ENCODE data around the gene RAB44.

RAB44 gene

DNA sequence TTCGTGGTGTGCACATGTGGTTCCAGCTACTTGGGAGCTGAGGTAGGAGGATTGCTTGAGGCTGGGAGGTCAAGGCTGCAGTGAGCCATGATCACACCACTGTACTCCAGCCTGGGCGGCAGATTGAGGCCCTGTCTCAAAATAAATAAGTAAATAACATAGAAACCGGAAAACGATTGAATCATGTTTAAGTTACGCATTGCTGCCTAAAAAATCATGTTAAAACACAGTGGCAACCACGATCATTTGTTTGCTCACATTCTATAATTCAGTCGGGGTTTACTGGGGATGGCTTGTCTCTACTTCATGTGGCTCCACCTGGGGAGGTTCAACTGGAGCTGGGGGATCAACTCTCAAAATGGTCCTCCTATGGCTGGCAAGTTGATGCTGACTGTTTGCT lies 27.4 kb upstream of the RAB44 start:
- no peak for DNase-seq

DNA sequence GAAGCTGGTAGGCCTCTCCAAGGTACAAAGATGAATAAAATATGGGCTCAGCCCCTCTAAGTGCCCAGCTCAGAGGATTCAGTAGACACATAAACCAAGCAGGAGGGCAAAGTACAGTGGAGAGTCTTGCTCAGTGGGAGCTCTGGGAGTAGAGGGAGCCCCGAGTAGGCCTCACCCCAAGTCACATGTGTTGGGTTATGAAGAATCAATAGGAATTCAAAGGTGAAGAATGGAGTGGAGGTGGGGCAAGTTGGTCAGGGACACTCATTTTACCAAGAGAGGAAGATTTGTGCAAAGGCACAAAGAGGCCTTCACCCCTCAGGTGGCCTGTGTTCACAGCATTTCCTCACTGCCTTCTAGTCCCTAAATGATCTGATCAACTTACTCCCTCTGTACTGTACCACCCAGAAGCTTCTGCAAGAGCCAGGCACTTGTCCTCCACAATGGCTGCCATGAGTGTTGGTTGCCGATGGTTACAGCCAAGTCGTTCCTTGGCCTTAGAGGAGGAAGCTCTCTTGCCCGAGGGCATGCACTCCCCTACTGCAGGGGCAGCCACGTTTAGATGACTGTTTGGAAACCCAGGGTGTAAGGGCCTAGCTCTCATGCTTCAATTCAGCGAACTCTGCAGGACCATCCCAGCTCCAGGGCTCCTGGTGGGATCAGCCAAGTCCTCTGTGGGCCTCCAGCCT lies 25.8 kb upstream of the RAB44 start:
- no peak for DNase-seq

- no peak for DNase-seq
Observed at GRCh38 chr6:36673882-36674281, 23.7 kb upstream of the RAB44 start.

GRCh38 chr6:36674942-36675341 lies 22.7 kb upstream of the RAB44 start:
- DNase-seq, result no peak

DNA sequence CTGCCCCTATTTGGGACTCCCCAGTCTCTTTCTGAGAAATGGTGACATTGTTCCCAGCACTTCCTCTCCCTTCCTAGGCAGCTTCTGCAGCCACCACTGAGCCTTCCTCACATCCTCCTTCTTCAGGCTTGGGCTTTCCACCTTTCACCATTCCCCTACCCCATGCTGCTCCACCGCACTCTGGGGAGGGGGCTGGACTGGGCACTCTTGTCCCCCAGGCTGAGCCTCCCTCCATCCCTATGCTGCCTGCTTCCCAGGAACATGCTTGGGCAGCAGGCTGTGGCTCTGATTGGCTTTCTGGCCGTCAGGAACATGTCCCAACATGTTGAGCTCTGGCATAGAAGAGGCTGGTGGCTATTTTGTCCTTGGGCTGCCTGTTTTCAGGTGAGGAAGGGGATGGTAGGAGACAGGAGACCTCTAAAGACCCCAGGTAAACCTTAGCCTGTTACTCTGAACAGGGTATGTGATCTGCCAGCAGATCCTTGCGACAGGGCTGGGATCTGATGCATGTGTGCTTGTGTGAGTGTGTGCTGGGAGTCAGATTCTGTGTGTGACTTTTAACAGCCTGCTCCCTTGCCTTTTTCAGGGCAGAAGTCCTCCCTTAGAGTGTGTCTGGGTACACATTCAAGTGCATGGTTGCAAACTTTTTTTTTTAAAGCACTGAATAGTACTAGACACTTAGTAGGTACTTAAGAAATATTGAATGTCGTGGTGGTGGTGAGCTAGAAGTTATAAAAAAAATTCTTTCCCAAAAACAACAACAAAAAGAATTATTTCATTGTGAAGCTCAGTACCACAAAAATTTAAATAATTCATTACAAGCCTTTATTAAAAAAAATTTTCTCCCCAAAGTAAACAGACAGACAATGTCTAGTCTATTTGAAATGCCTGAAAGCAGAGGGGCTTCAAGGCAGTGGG lies 21.2 kb upstream of the RAB44 start:
- no peak for DNase-seq

GRCh38 chr6:36677059-36677749 lies 20.4 kb upstream of the RAB44 start:
- no peak for DNase-seq

DNA sequence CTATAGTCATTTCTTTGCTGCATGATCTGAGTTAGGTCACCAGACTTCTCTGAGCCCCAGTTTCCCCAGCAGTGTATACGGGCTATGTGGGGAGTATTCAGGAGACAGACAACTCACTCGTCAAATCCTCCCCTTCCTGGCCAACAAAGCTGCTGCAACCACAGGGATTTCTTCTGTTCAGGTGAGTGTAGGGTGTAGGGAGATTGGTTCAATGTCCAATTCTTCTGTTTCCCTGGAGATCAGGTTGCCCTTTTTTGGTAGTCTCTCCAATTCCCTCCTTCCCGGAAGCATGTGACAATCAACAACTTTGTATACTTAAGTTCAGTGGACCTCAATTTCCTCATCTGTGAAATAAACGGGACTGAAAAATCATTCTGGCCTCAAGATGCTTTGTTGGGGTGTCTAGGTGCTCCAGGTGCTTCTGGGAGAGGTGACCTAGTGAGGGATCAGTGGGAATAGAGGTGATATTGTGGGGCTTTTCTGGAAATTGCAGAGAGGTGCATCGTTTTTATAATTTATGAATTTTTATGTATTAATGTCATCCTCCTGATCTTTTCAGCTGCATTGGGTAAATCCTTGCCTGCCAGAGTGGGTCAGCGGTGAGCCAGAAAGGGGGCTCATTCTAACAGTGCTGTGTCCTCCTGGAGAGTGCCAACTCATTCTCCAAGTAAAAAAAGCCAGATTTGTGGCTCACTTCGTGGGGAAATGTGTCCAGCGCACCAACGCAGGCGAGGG lies 19.7 kb upstream of the RAB44 start:
- DNase-seq, result no peak

DNA sequence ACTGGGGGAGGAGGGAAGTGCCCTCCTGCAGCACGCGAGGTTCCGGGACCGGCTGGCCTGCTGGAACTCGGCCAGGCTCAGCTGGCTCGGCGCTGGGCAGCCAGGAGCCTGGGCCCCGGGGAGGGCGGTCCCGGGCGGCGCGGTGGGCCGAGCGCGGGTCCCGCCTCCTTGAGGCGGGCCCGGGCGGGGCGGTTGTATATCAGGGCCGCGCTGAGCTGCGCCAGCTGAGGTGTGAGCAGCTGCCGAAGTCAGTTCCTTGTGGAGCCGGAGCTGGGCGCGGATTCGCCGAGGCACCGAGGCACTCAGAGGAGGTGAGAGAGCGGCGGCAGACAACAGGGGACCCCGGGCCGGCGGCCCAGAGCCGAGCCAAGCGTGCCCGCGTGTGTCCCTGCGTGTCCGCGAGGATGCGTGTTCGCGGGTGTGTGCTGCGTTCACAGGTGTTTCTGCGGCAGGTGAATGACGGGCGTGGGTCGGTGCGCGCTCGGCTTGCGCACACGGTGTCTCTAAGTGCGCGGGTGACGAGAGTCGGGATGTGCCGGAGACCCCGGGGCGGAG lies 19.1 kb upstream of the RAB44 start, which contains the start of gene CDKN1A:
Gene CDKN1A, plus strand, starts transcription at position 227 of the 555 bp plus-strand sequence. CDS start 5,388 bp downstream, outside the sequence.
- peak; percentile 84 for DNase-seq

GRCh38 chr6:36679043-36679833 lies 18.4 kb upstream of the RAB44 start:
- no peak for DNase-seq

- peak; percentile 97 for DNase-seq
Observed at GRCh38 chr6:36682328-36683144, 15.1 kb upstream of the RAB44 start.

GRCh38 chr6:36683145-36683655 lies 14.4 kb upstream of the RAB44 start:
- no peak for DNase-seq

GRCh38 chr6:36683656-36684446 lies 13.8 kb upstream of the RAB44 start:
- no peak for DNase-seq

DNA sequence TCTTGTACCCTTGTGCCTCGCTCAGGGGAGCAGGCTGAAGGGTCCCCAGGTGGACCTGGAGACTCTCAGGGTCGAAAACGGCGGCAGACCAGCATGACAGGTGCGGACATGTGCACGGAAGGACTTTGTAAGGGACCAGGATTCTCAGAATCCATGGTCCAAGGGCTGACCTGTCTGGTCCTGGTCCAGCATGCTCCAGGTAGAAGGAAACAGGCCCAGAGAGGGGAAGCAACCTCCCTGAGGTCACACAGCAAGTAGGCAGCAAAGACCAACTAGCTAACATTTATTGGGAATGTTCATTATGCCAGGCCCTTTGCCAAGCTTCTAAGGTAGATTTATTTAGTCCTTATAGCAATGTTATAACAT lies 13.2 kb upstream of the RAB44 start:
- no peak for DNase-seq

DNA sequence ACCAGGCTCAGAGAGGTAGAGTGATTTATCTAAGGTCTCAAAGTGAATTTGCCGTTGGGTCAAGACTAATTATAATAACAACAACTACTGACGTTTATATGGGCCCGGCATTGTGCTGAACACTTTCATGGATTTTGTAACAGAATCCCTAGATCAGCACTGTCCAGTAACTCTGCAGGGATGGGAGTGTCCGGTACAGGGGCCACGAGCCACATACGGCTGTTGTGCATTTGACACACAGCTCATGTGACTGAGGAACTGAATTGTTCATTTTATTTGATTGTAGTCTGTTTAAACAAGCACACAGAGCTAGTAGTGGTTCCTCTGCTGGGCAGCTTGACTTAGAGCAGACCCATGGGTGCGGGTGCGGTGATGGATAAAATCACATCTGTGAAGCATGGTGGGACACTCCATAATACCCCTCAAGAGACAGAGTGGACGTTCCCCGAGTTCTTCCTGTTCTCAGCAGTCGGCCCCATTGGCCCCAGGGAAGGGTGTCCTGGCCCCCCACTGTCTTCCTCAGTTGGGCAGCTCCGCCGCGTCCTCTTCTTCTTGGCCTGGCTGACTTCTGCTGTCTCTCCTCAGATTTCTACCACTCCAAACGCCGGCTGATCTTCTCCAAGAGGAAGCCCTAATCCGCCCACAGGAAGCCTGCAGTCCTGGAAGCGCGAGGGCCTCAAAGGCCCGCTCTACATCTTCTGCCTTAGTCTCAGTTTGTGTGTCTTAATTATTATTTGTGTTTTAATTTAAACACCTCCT lies 12.3 kb upstream of the RAB44 start:
- DNase-seq, result no peak

DNA sequence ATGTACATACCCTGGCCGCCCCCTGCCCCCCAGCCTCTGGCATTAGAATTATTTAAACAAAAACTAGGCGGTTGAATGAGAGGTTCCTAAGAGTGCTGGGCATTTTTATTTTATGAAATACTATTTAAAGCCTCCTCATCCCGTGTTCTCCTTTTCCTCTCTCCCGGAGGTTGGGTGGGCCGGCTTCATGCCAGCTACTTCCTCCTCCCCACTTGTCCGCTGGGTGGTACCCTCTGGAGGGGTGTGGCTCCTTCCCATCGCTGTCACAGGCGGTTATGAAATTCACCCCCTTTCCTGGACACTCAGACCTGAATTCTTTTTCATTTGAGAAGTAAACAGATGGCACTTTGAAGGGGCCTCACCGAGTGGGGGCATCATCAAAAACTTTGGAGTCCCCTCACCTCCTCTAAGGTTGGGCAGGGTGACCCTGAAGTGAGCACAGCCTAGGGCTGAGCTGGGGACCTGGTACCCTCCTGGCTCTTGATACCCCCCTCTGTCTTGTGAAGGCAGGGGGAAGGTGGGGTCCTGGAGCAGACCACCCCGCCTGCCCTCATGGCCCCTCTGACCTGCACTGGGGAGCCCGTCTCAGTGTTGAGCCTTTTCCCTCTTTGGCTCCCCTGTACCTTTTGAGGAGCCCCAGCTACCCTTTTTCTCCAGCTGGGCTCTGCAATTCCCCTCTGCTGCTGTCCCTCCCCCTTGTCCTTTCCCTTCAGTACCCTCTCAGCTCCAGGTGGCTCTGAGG lies 11.5 kb upstream of the RAB44 start:
- DNase-seq, result no peak

DNA sequence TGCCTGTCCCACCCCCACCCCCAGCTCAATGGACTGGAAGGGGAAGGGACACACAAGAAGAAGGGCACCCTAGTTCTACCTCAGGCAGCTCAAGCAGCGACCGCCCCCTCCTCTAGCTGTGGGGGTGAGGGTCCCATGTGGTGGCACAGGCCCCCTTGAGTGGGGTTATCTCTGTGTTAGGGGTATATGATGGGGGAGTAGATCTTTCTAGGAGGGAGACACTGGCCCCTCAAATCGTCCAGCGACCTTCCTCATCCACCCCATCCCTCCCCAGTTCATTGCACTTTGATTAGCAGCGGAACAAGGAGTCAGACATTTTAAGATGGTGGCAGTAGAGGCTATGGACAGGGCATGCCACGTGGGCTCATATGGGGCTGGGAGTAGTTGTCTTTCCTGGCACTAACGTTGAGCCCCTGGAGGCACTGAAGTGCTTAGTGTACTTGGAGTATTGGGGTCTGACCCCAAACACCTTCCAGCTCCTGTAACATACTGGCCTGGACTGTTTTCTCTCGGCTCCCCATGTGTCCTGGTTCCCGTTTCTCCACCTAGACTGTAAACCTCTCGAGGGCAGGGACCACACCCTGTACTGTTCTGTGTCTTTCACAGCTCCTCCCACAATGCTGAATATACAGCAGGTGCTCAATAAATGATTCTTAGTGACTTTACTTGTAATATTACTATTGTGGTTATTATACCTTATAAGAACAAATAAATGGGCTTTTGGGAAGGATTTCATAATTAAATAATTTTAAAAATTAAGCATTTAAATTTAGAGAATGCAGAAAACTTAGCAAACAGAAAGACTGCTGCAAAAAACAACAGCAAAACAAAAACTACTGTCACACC lies 10.7 kb upstream of the RAB44 start:
- no peak for DNase-seq

DNA sequence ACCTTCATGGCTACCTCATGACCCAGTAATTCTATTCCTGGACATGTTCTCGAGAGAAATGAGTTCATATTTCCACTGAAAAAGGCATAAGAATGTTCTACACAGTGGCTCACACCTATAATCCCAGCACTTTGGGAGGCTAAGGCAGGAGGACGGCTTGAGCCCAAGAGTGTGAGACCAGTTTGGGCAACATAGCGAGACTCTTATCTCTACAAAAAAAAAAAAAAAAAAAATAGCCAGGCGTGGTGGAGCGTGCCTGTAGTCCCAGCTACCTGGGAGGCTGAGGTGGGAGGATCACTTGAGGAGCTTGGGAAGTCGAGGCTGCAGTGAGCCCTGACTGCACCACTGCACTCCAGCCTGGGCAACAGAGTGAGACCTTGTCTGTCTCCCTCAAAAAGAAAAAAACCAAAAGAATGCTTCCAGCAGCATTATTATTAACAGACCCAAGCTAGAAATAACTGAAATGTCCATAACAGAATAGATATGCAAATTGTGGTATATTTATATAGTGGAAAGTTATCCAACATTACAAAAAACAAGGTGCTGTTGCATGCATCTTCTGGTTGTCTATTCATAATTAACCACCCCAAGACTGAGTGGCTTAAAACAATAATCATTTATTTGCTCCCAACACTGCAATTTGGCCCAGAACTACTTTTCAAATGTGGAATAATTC lies 9.4 kb upstream of the RAB44 start:
- DNase-seq, result no peak
